ENCODE results near the gene ZNF780A.

Gene ZNF780A

DNA sequence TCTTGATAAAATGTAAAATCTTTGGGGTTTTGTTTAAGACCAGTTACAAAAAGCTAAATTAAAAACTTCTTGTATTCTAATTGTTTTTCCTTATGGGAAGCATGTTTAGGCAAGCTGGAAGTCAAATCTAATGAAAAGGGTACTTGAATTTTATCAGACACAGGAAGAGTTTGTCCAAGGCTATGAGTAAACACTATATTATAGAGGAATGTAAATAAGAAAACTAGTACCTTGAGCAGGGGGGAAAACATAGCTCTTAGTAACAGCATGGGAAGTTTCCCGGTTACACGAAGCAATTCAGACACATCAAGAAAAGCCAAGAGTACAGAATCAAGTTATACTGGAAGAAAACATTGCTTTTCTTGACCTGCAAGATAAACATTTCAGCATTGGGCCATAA lies 19.8 kb upstream of the ZNF780A start:
- no peaks in the 10 kb centered on the region for H3K9me3 ChIP-seq (ENCODE audit: insufficient read depth, low read length, severe bottlenecking)
- no peak overlapping the region for H3K4me3 ChIP-seq (ENCODE audit: low read depth in 1 of 2, low read length in 2 of 2)
- no peak overlapping the region for H3K4me2 ChIP-seq (ENCODE audit: insufficient read depth, low read length)
- TF ChIP-seq EZH2 (IDR thresholded peaks at IDR 0.05; ENCODE audit: borderline replicate concordance, low read depth, low read length, severe bottlenecking), result no peak
- TF ChIP-seq, protein P1, sequence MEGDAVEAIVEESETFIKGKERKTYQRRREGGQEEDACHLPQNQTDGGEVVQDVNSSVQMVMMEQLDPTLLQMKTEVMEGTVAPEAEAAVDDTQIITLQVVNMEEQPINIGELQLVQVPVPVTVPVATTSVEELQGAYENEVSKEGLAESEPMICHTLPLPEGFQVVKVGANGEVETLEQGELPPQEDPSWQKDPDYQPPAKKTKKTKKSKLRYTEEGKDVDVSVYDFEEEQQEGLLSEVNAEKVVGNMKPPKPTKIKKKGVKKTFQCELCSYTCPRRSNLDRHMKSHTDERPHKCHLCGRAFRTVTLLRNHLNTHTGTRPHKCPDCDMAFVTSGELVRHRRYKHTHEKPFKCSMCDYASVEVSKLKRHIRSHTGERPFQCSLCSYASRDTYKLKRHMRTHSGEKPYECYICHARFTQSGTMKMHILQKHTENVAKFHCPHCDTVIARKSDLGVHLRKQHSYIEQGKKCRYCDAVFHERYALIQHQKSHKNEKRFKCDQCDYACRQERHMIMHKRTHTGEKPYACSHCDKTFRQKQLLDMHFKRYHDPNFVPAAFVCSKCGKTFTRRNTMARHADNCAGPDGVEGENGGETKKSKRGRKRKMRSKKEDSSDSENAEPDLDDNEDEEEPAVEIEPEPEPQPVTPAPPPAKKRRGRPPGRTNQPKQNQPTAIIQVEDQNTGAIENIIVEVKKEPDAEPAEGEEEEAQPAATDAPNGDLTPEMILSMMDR (IDR thresholded peaks at IDR 0.05; ENCODE audit: borderline replicate concordance, extremely low read depth, low read length, poor library complexity, severe bottlenecking), result no peak
- H2AFZ ChIP-seq (ENCODE audit: low read depth, low read length), result no peak overlapping the region
- no peaks in the 10 kb centered on the region for H3K36me3 ChIP-seq (ENCODE audit: insufficient read depth, low read length)
- no peaks in the 10 kb centered on the region for H3K4me1 ChIP-seq (ENCODE audit: insufficient read depth, low read length)
- no peaks in the 10 kb centered on the region for H3K27me3 ChIP-seq (ENCODE audit: insufficient read depth, low read length, poor library complexity)
- no peak overlapping the region for H3K27ac ChIP-seq (ENCODE audit: low read length)
- H3K79me2 ChIP-seq (ENCODE audit: insufficient read depth, low read length), result no peaks in the 10 kb centered on the region
- ATAC-seq (ENCODE audit: insufficient read depth, low read depth) (no peak), DNase-seq (no peak)
- no peak overlapping the region for H3K9ac ChIP-seq (ENCODE audit: low read depth, low read length)
- no peaks in the 10 kb centered on the region for H4K20me1 ChIP-seq (ENCODE audit: insufficient read depth, low read length)

DNA sequence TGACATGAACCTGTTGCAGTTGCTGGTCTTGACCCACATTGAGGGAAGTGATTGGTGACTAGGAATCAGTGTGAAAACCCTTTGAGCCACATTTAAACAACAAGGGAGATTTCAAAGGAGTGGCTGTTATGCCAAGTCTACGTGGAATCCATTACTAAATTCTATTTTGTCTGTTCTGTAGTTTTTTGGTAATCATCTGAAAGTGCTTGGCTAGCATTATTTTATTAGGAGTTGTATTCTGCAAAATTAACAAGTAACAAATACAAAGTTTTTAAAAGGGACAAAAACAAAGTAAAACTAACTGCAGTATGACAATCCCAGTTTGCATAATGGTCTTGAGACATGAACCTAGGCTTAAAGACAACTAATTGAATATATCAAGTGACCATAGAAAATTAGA lies 14.0 kb upstream of the ZNF780A start:
- H3K9ac ChIP-seq (ENCODE audit: low read depth, low read length), result no peak overlapping the region
- no peaks in the 10 kb centered on the region for H3K27me3 ChIP-seq (ENCODE audit: insufficient read depth, low read length, poor library complexity)
- H3K9me3 ChIP-seq (ENCODE audit: insufficient read depth, low read length, severe bottlenecking), result no peaks in the 10 kb centered on the region
- no peaks in the 10 kb centered on the region for H3K36me3 ChIP-seq (ENCODE audit: insufficient read depth, low read length)
- ATAC-seq (ENCODE audit: insufficient read depth, low read depth) (no peak), DNase-seq (no peak)
- no peaks in the 10 kb centered on the region for H4K20me1 ChIP-seq (ENCODE audit: insufficient read depth, low read length)
- no peaks in the 10 kb centered on the region for H3K4me1 ChIP-seq (ENCODE audit: insufficient read depth, low read length)
- no peak overlapping the region for H3K27ac ChIP-seq (ENCODE audit: low read length)
- H3K4me3 ChIP-seq (ENCODE audit: low read depth in 1 of 2, low read length in 2 of 2), result no peak overlapping the region
- no peak overlapping the region for H2AFZ ChIP-seq (ENCODE audit: low read depth, low read length)
- no peaks in the 10 kb centered on the region for H3K79me2 ChIP-seq (ENCODE audit: insufficient read depth, low read length)
- H3K4me2 ChIP-seq (ENCODE audit: insufficient read depth, low read length), result no peak overlapping the region
- TF ChIP-seq, protein P1 (IDR thresholded peaks at IDR 0.05; ENCODE audit: borderline replicate concordance, extremely low read depth, low read length, poor library complexity, severe bottlenecking), result no peak
- no peak for TF ChIP-seq EZH2 (IDR thresholded peaks at IDR 0.05; ENCODE audit: borderline replicate concordance, low read depth, low read length, severe bottlenecking)

DNA sequence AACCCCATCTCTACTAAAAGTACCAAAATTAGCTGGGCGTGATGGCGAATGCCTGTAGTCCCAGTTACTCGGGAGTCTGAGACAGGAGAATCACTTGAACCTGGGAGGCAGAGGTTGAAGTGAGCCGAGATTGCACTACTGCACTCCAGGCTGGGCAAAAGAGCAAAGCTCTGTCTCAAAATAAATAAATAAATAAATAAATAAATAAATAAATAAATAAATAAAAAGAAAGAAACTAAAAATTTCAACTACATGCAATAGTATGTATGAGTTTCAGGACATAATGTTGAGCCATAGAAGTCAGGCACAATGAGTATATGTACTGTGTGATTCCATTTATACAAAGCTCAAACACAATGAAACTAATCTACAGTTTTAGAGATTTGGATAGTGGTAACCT lies 12.9 kb upstream of the ZNF780A start:
- Histone ChIP-seq H3K9me3 (ENCODE audit: insufficient read depth, low read length, severe bottlenecking) (no peaks in the 10 kb centered on the region), H3K4me1 (ENCODE audit: insufficient read depth, low read length) (no peaks in the 10 kb centered on the region), H3K27me3 (ENCODE audit: insufficient read depth, low read length, poor library complexity) (no peaks in the 10 kb centered on the region), H3K79me2 (ENCODE audit: insufficient read depth, low read length) (no peaks in the 10 kb centered on the region), H3K9ac (ENCODE audit: low read depth, low read length) (no peak overlapping the region), H3K27ac (ENCODE audit: low read length) (no peak overlapping the region), H2AFZ (ENCODE audit: low read depth, low read length) (no peak overlapping the region), H3K4me3 (ENCODE audit: low read depth in 1 of 2, low read length in 2 of 2) (no peak overlapping the region), H3K4me2 (ENCODE audit: insufficient read depth, low read length) (no peak overlapping the region), H3K36me3 (ENCODE audit: insufficient read depth, low read length) (no peaks in the 10 kb centered on the region), H4K20me1 (ENCODE audit: insufficient read depth, low read length) (no peaks in the 10 kb centered on the region)
- no peak for TF ChIP-seq EZH2 (IDR thresholded peaks at IDR 0.05; ENCODE audit: borderline replicate concordance, low read depth, low read length, severe bottlenecking)
- TF ChIP-seq, protein P1 (IDR thresholded peaks at IDR 0.05; ENCODE audit: borderline replicate concordance, extremely low read depth, low read length, poor library complexity, severe bottlenecking), result no peak
- DNase-seq (no peak), ATAC-seq (ENCODE audit: insufficient read depth, low read depth) (no peak)

DNA sequence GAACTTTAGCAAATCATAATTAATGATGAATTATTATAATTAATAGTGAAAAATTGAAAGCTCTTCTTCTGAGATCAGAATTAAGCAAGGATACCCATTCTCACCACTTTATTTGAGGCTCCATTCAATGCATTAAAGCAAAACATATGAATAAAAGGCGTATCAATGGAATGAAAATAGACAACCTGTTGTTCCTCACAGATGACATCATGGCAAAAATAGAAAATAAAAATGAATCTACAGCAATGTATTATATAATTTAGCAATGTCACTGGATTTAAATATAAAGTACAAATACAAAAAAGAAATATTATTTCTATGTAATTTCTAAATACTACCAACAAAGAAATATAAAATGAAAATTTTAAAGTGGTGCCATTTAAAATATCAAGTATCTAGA lies 11.1 kb upstream of the ZNF780A start:
- ATAC-seq (ENCODE audit: insufficient read depth, low read depth), result no peak
- DNase-seq, result no peak
- H3K4me1 ChIP-seq (ENCODE audit: insufficient read depth, low read length), result no peaks in the 10 kb centered on the region

More for the DNA sequence above, 11.1 kb upstream of the ZNF780A start:
- no peak for TF ChIP-seq EZH2 (IDR thresholded peaks at IDR 0.05; ENCODE audit: borderline replicate concordance, low read depth, low read length, severe bottlenecking)
- TF ChIP-seq, protein P1 (IDR thresholded peaks at IDR 0.05; ENCODE audit: borderline replicate concordance, extremely low read depth, low read length, poor library complexity, severe bottlenecking), result no peak
- H3K36me3 ChIP-seq (ENCODE audit: insufficient read depth, low read length), result no peaks in the 10 kb centered on the region
- no peak overlapping the region for H3K4me3 ChIP-seq (ENCODE audit: low read depth in 1 of 2, low read length in 2 of 2)
- no peak overlapping the region for H3K9ac ChIP-seq (ENCODE audit: low read depth, low read length)
- H3K27ac ChIP-seq (ENCODE audit: low read length), result no peak overlapping the region
- H3K4me2 ChIP-seq (ENCODE audit: insufficient read depth, low read length), result no peak overlapping the region
- no peak overlapping the region for H2AFZ ChIP-seq (ENCODE audit: low read depth, low read length)
- H4K20me1 ChIP-seq (ENCODE audit: insufficient read depth, low read length), result no peaks in the 10 kb centered on the region
- no peaks in the 10 kb centered on the region for H3K9me3 ChIP-seq (ENCODE audit: insufficient read depth, low read length, severe bottlenecking)
- no peaks in the 10 kb centered on the region for H3K27me3 ChIP-seq (ENCODE audit: insufficient read depth, low read length, poor library complexity)
- no peaks in the 10 kb centered on the region for H3K79me2 ChIP-seq (ENCODE audit: insufficient read depth, low read length)
